HEK293T (cell line): ENCODE data around the gene ALX3.
A peak's percentile ranks its signal among the peaks of the same experiment; 100 is the strongest.

ENCODE experiments used
- CTCF ChIA-PET: fragments of 350-600 bp; formaldehyde crosslinking; extraction: SDS; loops from one replicate; lab custom pipeline; 2021; ENCODE audit warnings: antibody characterized with exemption, inconsistent platforms; lab: Yijun Ruan, JAX
- POLR2A ChIA-PET: fragments of 350-600 bp; formaldehyde crosslinking; extraction: SDS; loops from one replicate; lab custom pipeline; 2020; ENCODE audit warnings: antibody characterized with exemption, inconsistent platforms; lab: Yijun Ruan, JAX
- DNase-seq: peaks from one replicate; pipeline ENCODE4 v3.0.0; 2012; ENCODE audit warnings: mixed read lengths; ENCODE audit errors: extremely low spot score
- ARNT ChIP-seq: fragments of 450-650 bp; IDR thresholded peaks from 2 replicates; pipeline ENCODE4 v1.6.1; 2017; ENCODE audit warnings: mild to moderate bottlenecking
- BHLHE40 ChIP-seq: fragments of 450-650 bp; IDR thresholded peaks from 2 replicates; pipeline ENCODE4 v1.6.1; 2016; ENCODE audit warnings: mild to moderate bottlenecking, moderate library complexity, borderline replicate concordance
- CTBP1 ChIP-seq: fragments of 450-650 bp; IDR thresholded peaks from 2 replicates; pipeline ENCODE4 v1.6.1; 2016; ENCODE audit warnings: borderline replicate concordance
- ELF4 ChIP-seq: fragments of 450-650 bp; IDR thresholded peaks from 2 replicates; pipeline ENCODE4 v1.6.1; 2017; ENCODE audit warnings: antibody characterized with exemption
- FOXA1 ChIP-seq: fragments of 450-650 bp; IDR thresholded peaks from 2 replicates; pipeline ENCODE4 v1.6.1; 2016; ENCODE audit warnings: mild to moderate bottlenecking
- FOXK2 ChIP-seq: fragments of 450-650 bp; IDR thresholded peaks from 2 replicates; pipeline ENCODE4 v1.6.1; 2016; ENCODE audit warnings: mild to moderate bottlenecking
- FOXM1 ChIP-seq: fragments of 450-650 bp; IDR thresholded peaks from 2 replicates; pipeline ENCODE4 v1.6.1; 2017; ENCODE audit warnings: mild to moderate bottlenecking, borderline replicate concordance
- HDGF ChIP-seq: fragments of 450-650 bp; IDR thresholded peaks from 2 replicates; pipeline ENCODE4 v1.6.1; 2017; ENCODE audit warnings: antibody characterized with exemption, borderline replicate concordance
- L3MBTL2 ChIP-seq: fragments of 450-650 bp; conservative IDR thresholded peaks from 2 replicates; pipeline ENCODE4 v1.6.1; 2016; ENCODE audit warnings: mild to moderate bottlenecking
- LEF1 ChIP-seq: fragments of 450-650 bp; IDR thresholded peaks from 2 replicates; pipeline ENCODE4 v1.6.1; 2017; ENCODE audit warnings: mild to moderate bottlenecking, borderline replicate concordance
- NFRKB ChIP-seq: fragments of 450-650 bp; IDR thresholded peaks from 2 replicates; pipeline ENCODE4 v1.6.1; 2016; ENCODE audit warnings: mild to moderate bottlenecking, moderate library complexity
- PKNOX1 ChIP-seq: fragments of 450-650 bp; IDR thresholded peaks from 2 replicates; pipeline ENCODE4 v1.6.1; 2016
- SP1 ChIP-seq: fragments of 450-650 bp; IDR thresholded peaks from 2 replicates; pipeline ENCODE4 v1.6.1; 2017
- SUZ12 ChIP-seq: fragments of 450-650 bp; IDR thresholded peaks from 2 replicates; pipeline ENCODE4 v1.6.1; 2016; ENCODE audit warnings: mild to moderate bottlenecking
- TARDBP ChIP-seq: fragments of 450-650 bp; IDR thresholded peaks from 2 replicates; pipeline ENCODE4 v1.6.1; 2016
- ZNF384 ChIP-seq: fragments of 450-650 bp; IDR thresholded peaks from 2 replicates; pipeline ENCODE4 v1.6.1; 2016

ALX3 gene

GRCh38 chr1:110055493-110056284, 14.8 kb downstream of the ALX3 start:
- ChIA-PET POLR2A (interaction anchor here (1.6 kb wide), 1 partner anchor 21 kb away, joined by 6 read pairs; the partner anchor contains the start of gene STRIP1), CTCF (interaction anchor here (0.7 to 5.2 kb wide), 2 partner anchors 31 to 49 kb away, joined by 3 to 34 read pairs; no protein-coding TSS in a partner anchor)
- no peak for DNase-seq
- TF ChIP-seq NFRKB (no peak), SUZ12 (no peak), BHLHE40 (no peak)

GRCh38 chr1:110053552-110054428, 16.7 kb downstream of the ALX3 start:
- CTCF ChIA-PET: interaction anchor here (0.5 to 5.2 kb wide), 12 partner anchors 9 to 442 kb away, joined by 3 to 34 read pairs (median 4); partner anchors contain the start of gene STRIP1
- DNase-seq: peak; percentile 85
- POLR2A ChIA-PET: no interaction called here
- no peak for TF ChIP-seq FOXK2
- 0 out of 2 replicates have a peak, but pooled peaks have one; percentile 33 for TF ChIP-seq HDGF
- no peak for TF ChIP-seq FOXA1

- no peak for TF ChIP-seq BHLHE40
- TF ChIP-seq FOXA1: no peak
- TF ChIP-seq FOXK2: no peak
- no peak for TF ChIP-seq SP1
- TF ChIP-seq ARNT: no peak
- no peak for TF ChIP-seq ZNF384
- no peak for TF ChIP-seq PKNOX1
- TF ChIP-seq ELF4: no peak
- no peak for TF ChIP-seq HDGF
- no peak for TF ChIP-seq SUZ12
- no peak for TF ChIP-seq L3MBTL2
- TF ChIP-seq LEF1: no peak
- TF ChIP-seq CTBP1: no peak
- TF ChIP-seq TARDBP: no peak
- no peak for TF ChIP-seq FOXM1
- no peak for TF ChIP-seq NFRKB
- POLR2A ChIA-PET: interaction anchor here (1.3 to 3.2 kb wide), 2 partner anchors 14 to 16 kb away, joined by 3 to 15 read pairs; partner anchors contain the start of gene STRIP1
- CTCF ChIA-PET: interaction anchor here (1.0 to 5.2 kb wide), 3 partner anchors 9 to 53 kb away, joined by 4 to 34 read pairs (median 14); no protein-coding TSS in a partner anchor
- DNase-seq: no peak
Measured at GRCh38 chr1:110051262-110051648, 19.2 kb downstream of the ALX3 start.

GRCh38 chr1:110050602-110051261, 19.7 kb downstream of the ALX3 start:
- ChIA-PET CTCF (interaction anchor here (1.0 to 5.2 kb wide), 3 partner anchors 9 to 54 kb away, joined by 4 to 34 read pairs (median 14); no protein-coding TSS in a partner anchor), POLR2A (interaction anchor here (3.2 kb wide), 1 partner anchor 16 kb away, joined by 15 read pairs; the partner anchor contains the start of gene STRIP1)
- DNase-seq: no peak
- TF ChIP-seq ZNF384 (no peak), L3MBTL2 (no peak), SP1 (no peak), SUZ12 (no peak), FOXA1 (no peak), LEF1 (no peak), BHLHE40 (no peak), HDGF (no peak), NFRKB (no peak), ARNT (no peak), FOXK2 (no peak), TARDBP (no peak), PKNOX1 (no peak)

- TF ChIP-seq FOXK2 (no peak), ARNT (no peak), TARDBP (no peak), SP1 (no peak), NFRKB (no peak), CTBP1 (no peak), ELF4 (no peak), LEF1 (no peak), ZNF384 (no peak), FOXA1 (no peak), FOXM1 (no peak), HDGF (no peak), L3MBTL2 (no peak), SUZ12 (no peak), PKNOX1 (no peak)
- ChIA-PET POLR2A (interaction anchor here (3.2 kb wide), 1 partner anchor 15 kb away, joined by 15 read pairs; the partner anchor contains the start of gene STRIP1), CTCF (interaction anchor here (2.9 kb wide), 1 partner anchor 10 kb away, joined by 14 read pairs; no protein-coding TSS in a partner anchor)
- no peak for DNase-seq
Measured at GRCh38 chr1:110049801-110050601, 20.5 kb downstream of the ALX3 start.
